GM10266 (cell line): ENCODE results near the gene KRTAP2-2.

Experiments used
- DNase-seq: peaks from one replicate; pipeline ENCODE4 v3.0.0; 2012; ENCODE audit errors: extremely low spot score
- CTCF ChIP-seq: IDR thresholded peaks from 2 replicates; pipeline ENCODE4 v1.5.1; 2012; ENCODE audit warnings: mild to moderate bottlenecking, low read depth; ENCODE audit not compliant: control insufficient read depth, insufficient read depth; ENCODE audit errors: missing control alignments

KRTAP2-2 gene

DNA sequence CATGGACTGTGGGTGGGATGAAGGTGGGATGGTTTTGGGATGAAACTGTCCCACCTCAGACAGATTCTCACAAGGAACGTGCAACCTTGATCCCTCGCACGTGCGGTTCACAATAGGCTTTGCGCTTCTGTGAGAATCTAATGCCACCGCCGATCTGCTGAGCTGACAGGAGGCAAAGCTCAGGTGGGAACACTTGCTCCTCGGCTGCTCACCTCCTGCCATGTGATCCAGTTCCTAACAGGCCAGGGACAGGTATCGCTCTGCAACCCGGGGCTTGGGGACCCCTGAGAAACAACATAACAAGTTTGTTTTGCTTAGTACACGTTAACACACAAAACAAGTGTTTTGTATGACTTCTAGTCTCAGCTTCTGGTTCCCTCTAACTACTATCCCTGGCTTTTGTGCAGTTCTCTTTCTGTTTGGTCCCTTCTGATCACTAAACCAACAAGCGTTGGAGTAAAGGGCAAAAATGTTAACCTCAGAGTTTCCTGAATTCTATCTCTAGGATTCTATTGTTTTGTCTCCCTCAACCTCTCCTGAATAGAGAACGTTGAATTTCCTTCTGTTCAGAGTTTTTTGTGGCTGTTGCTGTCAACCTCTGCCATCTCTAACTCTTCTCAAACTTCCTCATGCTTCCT is 38.3 kb downstream of the KRTAP2-2 start:
- no peak for TF ChIP-seq CTCF
- DNase-seq: no peak

- TF ChIP-seq CTCF: no peak
- no peak for DNase-seq
Observed at GRCh38 chr17:41015454-41015853, 39.6 kb downstream of the KRTAP2-2 start.

DNA sequence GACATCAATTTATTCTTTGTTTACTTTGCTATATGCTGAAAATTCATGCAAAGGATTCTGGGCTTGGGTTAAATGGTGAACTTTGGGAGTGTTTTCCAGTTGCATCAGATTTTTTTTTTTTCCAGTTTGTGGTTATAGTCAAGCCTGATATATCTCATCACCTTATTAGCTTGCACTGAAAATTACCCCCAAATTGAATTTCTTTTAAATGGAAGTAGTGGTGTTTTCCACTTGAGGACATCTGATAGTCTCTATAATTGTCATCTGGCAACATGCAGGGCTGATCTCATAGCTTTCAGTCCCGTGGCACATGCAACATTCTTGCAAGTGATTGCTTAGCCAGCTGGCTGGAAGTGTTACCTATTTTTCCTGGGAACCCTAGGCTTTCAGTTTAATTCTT is 41.4 kb downstream of the KRTAP2-2 start:
- DNase-seq: no peak
- TF ChIP-seq CTCF: no peak

GRCh38 chr17:41013181-41013580 is 41.8 kb downstream of the KRTAP2-2 start:
- TF ChIP-seq CTCF: no peak
- DNase-seq: no peak

- TF ChIP-seq CTCF: no peak
- no peak for DNase-seq
Observed at GRCh38 chr17:41012326-41013120, 42.5 kb downstream of the KRTAP2-2 start.

DNA sequence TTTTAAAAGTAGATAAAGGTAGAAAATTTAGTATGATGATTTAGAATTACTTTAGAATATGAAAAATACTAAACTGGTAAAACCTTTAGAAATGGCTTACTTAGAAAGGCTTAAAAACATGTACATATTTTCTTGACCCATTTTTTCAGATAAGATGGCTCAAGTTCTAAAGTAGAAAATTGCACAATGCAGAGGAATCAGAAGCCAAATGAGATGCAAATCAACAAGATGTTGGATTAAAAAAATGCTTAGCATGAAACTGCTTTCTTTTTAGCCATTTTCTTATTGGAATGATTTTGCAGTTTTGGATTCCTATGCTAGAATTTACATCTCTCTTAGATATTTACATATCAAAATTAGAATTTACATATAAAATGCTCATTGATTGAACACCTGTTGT is 44.6 kb downstream of the KRTAP2-2 start:
- no peak for TF ChIP-seq CTCF
- no peak for DNase-seq

- no peak for DNase-seq
- no peak for TF ChIP-seq CTCF
Observed at GRCh38 chr17:41009936-41010335, 45.1 kb downstream of the KRTAP2-2 start.
